Rectal smooth muscle tissue (tissue), 1 donor: ENCODE results near the gene RUFY1.
"Not testable (repeated sequence)": the region's sequence is repeated elsewhere in the genome, so short reads cannot be mapped to it uniquely, and the experiment has no call there.

Source experiments
- H3K27ac ChIP-seq: one replicate; pipeline ENCODE4 v1.7.0; 2013; ENCODE audit warnings: low read depth, low read length, inconsistent platforms
- H3K27me3 ChIP-seq: one replicate; pipeline ENCODE4 v1.7.0; 2013; ENCODE audit warnings: low read length; ENCODE audit not compliant: control insufficient read depth, insufficient read depth
- H3K36me3 ChIP-seq: one replicate; pipeline ENCODE4 v1.7.0; 2013; ENCODE audit warnings: low read length; ENCODE audit not compliant: control insufficient read depth, insufficient read depth
- H3K4me1 ChIP-seq: one replicate; pipeline ENCODE4 v1.7.0; 2013; ENCODE audit warnings: low read length; ENCODE audit not compliant: control insufficient read depth, insufficient read depth
- H3K4me3 ChIP-seq: one replicate; pipeline ENCODE4 v1.7.0; 2013; ENCODE audit warnings: low read length
- H3K9ac ChIP-seq: one replicate; pipeline ENCODE4 v1.7.0; 2013; ENCODE audit warnings: low read length

Gene RUFY1

DNA sequence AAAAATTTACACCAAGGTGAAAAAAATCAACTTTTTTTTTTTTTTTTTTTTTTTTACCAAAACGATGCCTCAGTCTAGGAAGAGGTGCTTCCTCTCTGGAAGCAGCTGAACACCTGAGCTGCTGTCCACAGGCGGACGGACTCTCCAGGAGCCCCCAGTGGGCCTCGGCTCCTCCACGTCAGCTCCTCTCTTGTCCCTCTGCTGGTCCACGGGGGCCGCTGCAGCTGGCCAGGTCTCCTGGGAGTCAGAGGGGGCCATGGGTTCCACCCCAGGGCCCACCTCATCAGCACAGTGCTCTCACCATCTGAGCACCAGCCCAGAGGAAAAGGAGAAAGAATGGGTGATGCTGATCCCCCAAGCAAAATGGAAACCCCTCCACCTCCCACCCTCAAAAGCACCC, 32.6 kb upstream of the RUFY1 start:
- not testable (repeated sequence) for H3K4me1 ChIP-seq, H3K27ac ChIP-seq, H3K4me3 ChIP-seq, H3K36me3 ChIP-seq, H3K9ac ChIP-seq, H3K27me3 ChIP-seq

DNA sequence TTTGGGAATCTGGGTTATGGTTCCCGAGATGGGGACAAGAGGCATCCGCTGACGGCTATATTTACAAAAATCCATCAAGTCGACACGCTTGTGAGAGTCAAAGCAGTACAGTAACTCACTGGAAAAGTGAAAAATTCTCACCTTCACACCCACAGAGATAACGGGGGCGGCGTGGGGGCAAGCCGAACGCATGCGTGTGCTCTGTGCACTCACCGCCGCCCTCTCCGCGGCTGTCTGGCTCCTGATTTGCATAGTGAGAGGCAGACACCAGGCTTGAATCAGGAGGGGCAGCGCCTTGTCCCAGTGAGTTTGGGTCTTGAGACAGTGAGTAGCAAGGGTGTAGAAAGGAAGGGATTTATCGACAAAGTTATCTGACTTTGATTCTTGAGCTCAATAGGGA, 32.0 kb upstream of the RUFY1 start:
- not testable (repeated sequence) for H3K27me3 ChIP-seq, H3K4me3 ChIP-seq, H3K9ac ChIP-seq, H3K4me1 ChIP-seq, H3K36me3 ChIP-seq, H3K27ac ChIP-seq

DNA sequence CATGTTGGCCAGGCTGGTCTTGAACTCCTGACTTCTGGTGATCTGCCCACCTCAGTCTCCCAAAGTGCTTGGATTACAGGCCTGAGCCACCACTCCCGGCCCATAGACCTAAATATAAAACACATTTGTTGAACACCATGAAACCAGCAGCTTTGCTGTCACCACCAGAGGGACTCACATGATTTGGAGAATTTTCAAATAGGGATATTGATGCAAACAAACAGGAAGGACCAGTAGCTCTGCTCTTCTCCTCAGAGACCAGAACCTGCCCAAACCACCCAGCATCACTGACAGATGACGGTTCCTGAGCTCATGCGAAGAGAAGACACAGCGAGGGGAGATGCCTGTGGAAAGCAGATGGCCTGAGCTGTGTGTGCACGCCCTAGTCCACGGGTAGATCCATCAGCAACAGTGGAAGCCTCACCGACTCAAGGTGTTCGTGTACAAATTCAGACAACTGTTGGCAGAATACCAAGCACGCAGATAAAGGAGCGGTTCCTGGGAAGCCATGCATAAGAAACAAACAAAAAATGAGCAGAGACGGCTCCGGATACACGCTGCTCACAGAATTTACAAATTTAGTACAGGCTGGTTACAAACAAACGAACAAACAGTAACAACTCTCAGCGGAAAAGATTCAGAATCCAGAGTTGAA, 30.8 kb upstream of the RUFY1 start:
- H3K4me3 ChIP-seq, H3K4me1 ChIP-seq, H3K36me3 ChIP-seq, H3K27me3 ChIP-seq, H3K27ac ChIP-seq, H3K9ac ChIP-seq: not testable (repeated sequence)

DNA sequence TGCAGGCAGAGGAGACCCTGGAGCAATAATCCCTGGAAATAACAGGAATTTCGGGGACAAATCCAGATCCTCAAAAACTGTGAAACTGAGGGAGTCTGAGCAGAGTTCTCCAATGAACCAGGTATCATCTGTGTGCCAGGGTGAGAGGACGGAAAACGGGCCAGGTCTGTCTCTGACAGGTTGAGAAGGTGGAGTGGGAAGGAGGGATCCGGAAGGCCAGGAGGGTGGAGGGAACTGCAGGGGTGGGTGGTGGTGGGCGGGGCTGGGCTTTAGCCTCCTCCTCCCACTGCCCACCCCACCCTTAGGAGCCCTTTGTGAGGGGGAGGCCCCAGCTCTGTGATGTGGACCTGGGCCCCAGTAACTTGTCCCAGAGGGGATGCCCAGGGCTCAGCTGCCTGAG, 28.2 kb upstream of the RUFY1 start:
- not testable (repeated sequence) for H3K4me1 ChIP-seq, H3K36me3 ChIP-seq, H3K4me3 ChIP-seq, H3K27me3 ChIP-seq, H3K27ac ChIP-seq, H3K9ac ChIP-seq

DNA sequence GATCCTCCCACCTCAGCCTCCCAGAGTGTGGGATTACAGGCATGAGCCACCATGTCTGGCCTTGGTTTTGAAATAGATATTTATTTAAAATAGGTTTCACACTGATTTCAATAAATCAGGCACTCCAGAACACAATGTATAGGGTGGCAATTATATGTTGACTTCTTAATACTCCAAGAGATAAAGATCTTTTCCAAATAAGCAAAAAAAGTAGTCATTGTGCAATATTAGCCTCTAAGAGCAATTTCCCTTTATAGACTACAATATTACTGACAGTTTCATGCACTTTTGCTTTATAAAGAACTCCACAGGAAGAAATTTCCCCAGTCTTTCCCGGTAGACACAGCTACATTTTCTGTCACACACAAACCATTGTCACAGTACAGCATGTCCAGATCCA, 23.4 kb upstream of the RUFY1 start:
- H3K4me3 ChIP-seq = no peak overlapping the region
- no peaks in the 10 kb centered on the region for H3K36me3 ChIP-seq
- no peaks in the 10 kb centered on the region for H3K27me3 ChIP-seq
- H3K4me1 ChIP-seq = peaks cover 2% of the 10 kb centered on the region
- no peak overlapping the region for H3K9ac ChIP-seq
- no peak overlapping the region for H3K27ac ChIP-seq

DNA sequence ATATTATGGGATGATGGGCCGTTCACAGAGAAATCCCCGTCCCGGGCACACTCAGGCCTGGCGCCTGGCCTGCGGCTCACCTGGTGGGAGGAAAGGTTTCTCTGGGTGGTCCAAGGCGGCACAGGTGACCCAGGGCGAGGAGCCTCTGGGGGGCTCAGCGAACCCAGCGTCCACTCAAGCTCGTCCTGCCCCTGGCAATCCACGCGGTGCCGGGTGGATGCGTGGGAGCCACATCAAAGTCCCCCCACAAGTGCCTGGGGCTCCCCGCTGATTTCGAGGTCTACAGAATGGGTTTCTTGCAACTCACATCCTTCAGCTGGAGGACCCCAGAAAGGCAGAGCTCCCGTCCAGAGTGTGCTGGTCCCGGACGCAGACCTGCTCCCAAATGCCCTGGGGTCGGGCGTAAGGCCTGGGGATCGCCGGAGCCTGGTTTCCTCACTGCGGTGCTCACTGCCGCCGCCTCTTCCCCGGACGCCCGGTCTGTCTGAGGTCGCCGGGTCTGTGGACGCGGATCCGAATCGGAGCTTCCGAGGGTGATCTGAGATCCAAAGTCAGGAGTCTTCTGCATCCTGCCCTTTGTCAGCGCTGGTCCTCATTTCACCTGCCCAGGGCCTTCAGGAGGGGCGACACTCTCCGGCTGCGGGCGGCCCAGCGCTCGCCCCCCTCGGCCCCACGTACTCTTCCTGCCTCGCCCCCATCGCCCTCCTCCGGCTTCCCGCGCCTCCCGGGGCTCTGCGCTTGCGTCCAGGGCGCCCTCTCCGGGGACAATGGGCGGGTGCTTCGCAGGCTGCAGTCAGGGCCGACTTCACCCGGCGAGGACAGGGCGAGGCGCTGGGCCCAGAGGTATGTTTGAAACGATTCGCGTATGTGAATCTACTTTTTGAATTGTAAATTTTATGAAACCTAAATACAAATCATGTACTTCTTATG, 20.0 kb upstream of the RUFY1 start:
- no peaks in the 10 kb centered on the region for H3K36me3 ChIP-seq

DNA sequence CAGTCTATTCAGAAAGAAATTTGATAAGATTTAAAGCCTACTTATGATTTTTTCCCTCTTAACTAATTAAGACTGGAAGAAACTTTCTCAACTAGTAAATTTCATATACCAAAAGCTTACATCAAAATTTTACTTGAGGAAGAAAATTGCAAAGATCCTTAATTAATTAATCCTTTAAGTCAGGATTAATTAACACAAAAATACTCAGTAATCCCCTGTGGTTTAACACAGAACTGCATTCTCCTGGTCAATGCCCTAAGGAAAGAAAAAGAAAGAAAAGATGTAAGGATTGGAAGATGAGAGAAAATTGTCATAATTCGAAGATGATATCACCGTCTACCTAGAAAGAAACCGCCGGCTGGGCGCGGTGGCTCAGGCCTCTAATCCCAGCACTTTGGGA, 17.3 kb upstream of the RUFY1 start:
- Histone ChIP-seq H3K4me3 (no peak overlapping the region), H3K27me3 (no peaks in the 10 kb centered on the region), H3K36me3 (no peaks in the 10 kb centered on the region), H3K9ac (no peak overlapping the region), H3K4me1 (peaks cover 2% of the 10 kb centered on the region), H3K27ac (no peak overlapping the region)

More for the DNA sequence above, 20.0 kb upstream of the RUFY1 start:
- Histone ChIP-seq H3K27ac (peak overlapping the region; percentile 63), H3K27me3 (no peaks in the 10 kb centered on the region), H3K4me1 (peaks cover 2% of the 10 kb centered on the region), H3K9ac (no peak overlapping the region), H3K4me3 (peak overlapping the region; percentile 78)

DNA sequence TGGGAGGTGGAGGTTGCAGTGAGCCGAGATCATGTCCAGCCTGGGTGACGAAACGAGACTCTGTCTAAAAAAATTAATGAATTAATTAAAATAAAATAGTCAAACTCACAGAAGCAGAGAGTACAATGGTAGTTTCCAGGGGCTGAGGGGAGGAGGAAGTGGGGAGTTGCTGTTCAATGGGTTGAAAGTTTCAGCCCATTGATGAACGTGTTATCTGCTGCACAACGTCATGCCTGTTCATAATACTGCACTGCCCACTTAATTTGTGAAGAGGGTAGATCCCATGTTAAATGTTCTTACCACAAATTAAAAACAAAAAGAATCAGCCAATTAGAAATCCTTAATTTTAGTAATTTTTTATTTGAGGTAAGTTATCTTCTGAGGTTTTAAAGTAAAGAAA, 16.4 kb upstream of the RUFY1 start:
- H3K4me1 ChIP-seq = peaks cover 2% of the 10 kb centered on the region
- H3K36me3 ChIP-seq = no peaks in the 10 kb centered on the region
- H3K27me3 ChIP-seq = no peaks in the 10 kb centered on the region
- no peak overlapping the region for H3K9ac ChIP-seq
- no peak overlapping the region for H3K4me3 ChIP-seq
- no peak overlapping the region for H3K27ac ChIP-seq

DNA sequence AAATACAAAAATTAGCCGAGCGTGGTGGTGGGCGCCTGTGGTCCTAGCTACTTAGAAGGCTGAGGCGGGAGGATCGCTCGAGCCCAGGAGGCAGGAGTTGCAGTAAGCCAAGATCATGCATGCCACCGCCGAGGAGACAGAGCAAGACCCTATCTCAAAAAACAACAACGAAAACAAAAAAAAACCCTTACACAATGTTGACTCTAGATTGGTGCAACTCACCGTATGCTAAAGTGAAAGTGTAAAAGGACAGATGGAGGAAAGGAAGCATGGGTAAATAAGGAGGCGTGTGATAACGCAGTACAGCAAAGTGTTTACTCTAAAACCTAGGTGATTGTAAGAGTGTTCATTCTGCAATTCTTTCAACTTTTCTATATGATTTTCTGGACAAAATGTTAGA, 15.9 kb upstream of the RUFY1 start:
- H3K4me1 ChIP-seq = peaks cover 2% of the 10 kb centered on the region
- no peak overlapping the region for H3K27ac ChIP-seq
- H3K36me3 ChIP-seq = no peaks in the 10 kb centered on the region
- no peaks in the 10 kb centered on the region for H3K27me3 ChIP-seq
- H3K4me3 ChIP-seq = no peak overlapping the region
- no peak overlapping the region for H3K9ac ChIP-seq

DNA sequence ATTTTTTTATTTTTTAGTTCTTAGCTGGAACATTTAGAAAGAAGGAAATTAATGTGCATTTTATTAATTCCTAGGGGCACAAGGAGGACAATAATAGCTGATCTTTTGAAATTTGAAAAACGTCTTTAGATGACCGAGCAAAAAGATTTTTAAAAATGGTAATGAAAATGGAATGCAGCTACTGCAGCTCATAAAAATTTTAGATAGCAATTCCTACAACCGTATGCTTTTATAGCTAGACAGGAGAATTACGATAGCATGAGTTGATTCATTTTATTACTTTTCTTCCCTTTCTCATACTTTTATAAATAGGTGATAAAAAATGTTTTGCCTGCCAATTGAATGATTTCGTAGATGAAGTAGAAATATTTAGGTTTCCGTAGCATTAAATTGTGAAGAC, 13.7 kb upstream of the RUFY1 start:
- Histone ChIP-seq H3K27ac (no peak overlapping the region), H3K4me1 (no peaks in the 10 kb centered on the region), H3K4me3 (no peak overlapping the region), H3K27me3 (no peaks in the 10 kb centered on the region), H3K36me3 (no peaks in the 10 kb centered on the region), H3K9ac (no peak overlapping the region)

DNA sequence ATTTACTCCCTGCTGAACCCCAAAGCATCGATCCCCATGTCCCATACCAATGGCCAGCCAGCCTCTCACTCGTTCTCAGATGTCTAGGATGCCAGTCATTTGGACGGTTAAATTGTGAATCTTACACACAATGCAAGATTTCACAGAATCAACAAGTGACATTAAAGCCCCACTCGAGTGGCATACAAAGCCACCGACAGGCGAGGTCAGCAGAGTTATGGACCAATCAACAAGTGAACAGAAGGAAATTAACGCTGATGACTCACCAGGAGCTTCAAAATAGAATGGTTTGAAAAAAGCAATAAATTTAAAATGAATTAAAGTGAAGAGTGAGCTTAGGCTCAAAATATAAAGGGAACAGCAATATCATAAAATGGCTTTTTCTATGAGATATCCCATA, 8.2 kb upstream of the RUFY1 start:
- H3K27me3 ChIP-seq = no peaks in the 10 kb centered on the region
- H3K4me1 ChIP-seq = no peaks in the 10 kb centered on the region
- H3K36me3 ChIP-seq = no peaks in the 10 kb centered on the region
- no peak overlapping the region for H3K9ac ChIP-seq
- H3K4me3 ChIP-seq = no peak overlapping the region
- no peak overlapping the region for H3K27ac ChIP-seq

DNA sequence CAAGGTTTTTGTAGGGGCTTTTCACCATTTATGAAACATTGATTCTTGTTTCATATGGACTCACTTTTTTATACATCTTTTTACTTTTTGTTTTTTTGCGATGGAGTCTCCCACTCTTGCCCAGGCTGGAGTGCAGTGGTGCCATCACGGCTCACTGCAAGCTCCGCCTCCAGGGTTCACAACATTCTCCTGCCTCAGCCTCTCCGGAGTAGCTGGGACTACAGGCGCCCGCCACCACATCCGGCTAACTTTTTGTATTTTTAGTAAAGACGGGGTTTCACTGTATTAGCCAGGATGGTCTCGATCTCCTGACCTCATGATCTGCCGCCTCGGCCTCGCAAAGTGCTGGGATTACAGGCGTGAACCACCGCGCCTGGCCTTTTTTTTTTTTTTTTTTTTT, 7.1 kb upstream of the RUFY1 start:
- not testable (repeated sequence) for H3K27me3 ChIP-seq, H3K4me3 ChIP-seq, H3K9ac ChIP-seq, H3K36me3 ChIP-seq, H3K4me1 ChIP-seq, H3K27ac ChIP-seq

DNA sequence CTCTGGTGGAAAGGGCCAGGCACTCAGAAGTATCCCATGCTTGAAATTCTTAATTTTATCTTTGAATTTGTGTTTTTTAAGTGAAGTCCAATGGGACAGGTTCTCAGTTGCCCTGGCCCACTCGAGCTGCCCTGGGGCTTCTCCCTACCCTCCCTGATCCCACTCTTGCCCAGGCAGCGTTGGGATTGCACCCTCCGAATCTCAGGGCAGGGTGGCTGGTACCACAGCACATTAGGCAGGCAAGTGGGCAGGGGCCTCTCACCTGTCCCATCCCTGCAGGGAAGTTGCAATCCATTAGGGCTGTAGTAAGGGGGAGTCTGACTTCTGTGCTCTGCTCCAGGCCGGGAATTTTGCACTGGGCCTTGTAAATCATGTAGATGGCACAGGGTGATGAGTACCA, 2.7 kb downstream of the RUFY1 start:
- no peak overlapping the region for H3K9ac ChIP-seq
- no peak overlapping the region for H3K27ac ChIP-seq
- no peaks in the 10 kb centered on the region for H3K27me3 ChIP-seq
- H3K36me3 ChIP-seq = no peaks in the 10 kb centered on the region
- H3K4me1 ChIP-seq = peaks cover 15% of the 10 kb centered on the region
- H3K4me3 ChIP-seq = no peak overlapping the region
